IMR-90 (cell line): ENCODE results near the gene SLC29A3. TPM values are rescaled to one million over a fixed set of nuclear protein-coding genes. Genes with fewer than 3 reads are reported as not detected.

Source experiments
- ATAC-seq: fragments of 200-7000 bp; cut with Tn5 transposase; 2 replicates; pipeline ENCODE4 v1.9.1; 2020; ENCODE audit warnings: low read depth, mild to moderate bottlenecking, moderate library complexity
- BruUV-seq: library from RNA; stranded (reverse); fragments of 400-500 nt; replicated peaks from 2 replicates; lab custom pipeline; 2021; lab: Mats Ljungman, UMichigan
- CTCF ChIA-PET: fragments of 300-600 bp; formaldehyde crosslinking; extraction: SDS; loops from one replicate; lab custom pipeline; 2021; ENCODE audit warnings: antibody characterized with exemption; lab: Yijun Ruan, JAX
- POLR2A ChIA-PET: fragments of 300-600 bp; sonication (Branson Sonifier 250); formaldehyde crosslinking; loops from one replicate; lab custom pipeline; 2022; ENCODE audit warnings: antibody characterized with exemption; ENCODE audit not compliant: unreplicated experiment; lab: Charles Lee
- DNase-seq: peaks from one replicate; pipeline ENCODE4 v3.0.0; 2013
- H2AFZ ChIP-seq: replicated peaks from 2 replicates; pipeline ENCODE3; 2013; ENCODE audit warnings: low read length, mild to moderate bottlenecking; ENCODE audit not compliant: poor library complexity
- H2AK5ac ChIP-seq: 2 replicates; pipeline ENCODE4 v1.6.1; 2013; ENCODE audit warnings: low read depth, low read length, inconsistent platforms
- H2AK9ac ChIP-seq: replicated peaks from 2 replicates; pipeline ENCODE3; 2013; ENCODE audit warnings: mild to moderate bottlenecking, low read depth, low read length, moderate library complexity; ENCODE audit not compliant: poor library complexity
- H2BK120ac ChIP-seq: 2 replicates; pipeline ENCODE4 v1.6.1; 2013; ENCODE audit warnings: low read depth, low read length, inconsistent platforms
- H2BK15ac ChIP-seq: 3 replicates; pipeline ENCODE4 v1.6.1; 2013; ENCODE audit warnings: low read depth, low read length, inconsistent platforms
- H2BK20ac ChIP-seq: 2 replicates; pipeline ENCODE4 v1.6.1; 2013; ENCODE audit warnings: low read depth, mild to moderate bottlenecking, inconsistent platforms, low read length, moderate library complexity
- H2BK5ac ChIP-seq: 2 replicates; pipeline ENCODE4 v1.6.1; 2013; ENCODE audit warnings: mild to moderate bottlenecking, low read depth, low read length, inconsistent platforms; ENCODE audit not compliant: poor library complexity, severe bottlenecking
- H3K14ac ChIP-seq: replicated peaks from 2 replicates; pipeline ENCODE4 v1.6.1; 2013; ENCODE audit warnings: low read depth, low read length, inconsistent platforms
- H3K18ac ChIP-seq: 2 replicates; pipeline ENCODE4 v1.6.1; 2013; ENCODE audit warnings: low read depth, low read length, control low read depth
- H3K23ac ChIP-seq: 2 replicates; pipeline ENCODE4 v1.6.1; 2013; ENCODE audit warnings: low read depth, low read length, inconsistent platforms
- H3K27ac ChIP-seq: 2 replicates; pipeline ENCODE4 v1.5.1; 2013; ENCODE audit warnings: mild to moderate bottlenecking, control low read depth, low read length; ENCODE audit not compliant: insufficient read depth
- H3K27me3 ChIP-seq: 2 replicates; pipeline ENCODE4 v1.6.1; 2013; ENCODE audit warnings: low read length; ENCODE audit not compliant: control insufficient read depth, insufficient read depth
- H3K36me3 ChIP-seq: 2 replicates; pipeline ENCODE4 v1.6.1; 2013; ENCODE audit warnings: low read length, mixed read lengths; ENCODE audit not compliant: control insufficient read depth, insufficient read depth
- H3K4ac ChIP-seq: 2 replicates; pipeline ENCODE4 v1.6.1; 2013; ENCODE audit warnings: low read depth, low read length, inconsistent platforms
- H3K4me1 ChIP-seq: 2 replicates; pipeline ENCODE4 v1.6.1; 2013; ENCODE audit warnings: low read length, mixed read lengths; ENCODE audit not compliant: control insufficient read depth, insufficient read depth
- H3K4me2 ChIP-seq: 2 replicates; pipeline ENCODE4 v1.6.1; 2013; ENCODE audit warnings: low read depth, mild to moderate bottlenecking, control low read depth, low read length, moderate library complexity
- H3K4me3 ChIP-seq: 2 replicates; pipeline ENCODE4 v1.5.1; 2013; ENCODE audit warnings: low read depth, mild to moderate bottlenecking, control low read depth, low read length, moderate library complexity; ENCODE audit not compliant: insufficient read depth
- H3K56ac ChIP-seq: 2 replicates; pipeline ENCODE4 v1.6.1; 2013; ENCODE audit warnings: low read length, inconsistent platforms; ENCODE audit not compliant: insufficient read depth; ENCODE audit errors: extremely low read depth
- H3K79me1 ChIP-seq, 2 experiments: 2 replicates each; pipeline ENCODE4 v1.6.1; 2013; ENCODE audit warnings: low read length in 2 of 2, inconsistent platforms in 1 of 2, low read depth in 1 of 2
- H3K9ac ChIP-seq: 2 replicates; pipeline ENCODE4 v1.6.1; 2013; ENCODE audit warnings: low read depth, low read length, control low read depth
- H3K9me1 ChIP-seq: 2 replicates; pipeline ENCODE4 v1.6.1; 2013; ENCODE audit warnings: low read length, inconsistent platforms; ENCODE audit not compliant: insufficient read depth
- H3K9me3 ChIP-seq: 2 replicates; pipeline ENCODE4 v1.6.1; 2013; ENCODE audit warnings: low read length; ENCODE audit not compliant: control insufficient read depth, insufficient read depth
- H4K20me1 ChIP-seq: 2 replicates; pipeline ENCODE4 v1.6.1; 2013; ENCODE audit warnings: low read length, inconsistent platforms; ENCODE audit not compliant: insufficient read depth
- H4K5ac ChIP-seq: 2 replicates; pipeline ENCODE4 v1.6.1; 2013; ENCODE audit warnings: mild to moderate bottlenecking, low read depth, low read length, control low read depth
- H4K8ac ChIP-seq, 2 experiments: 2 replicates each; pipeline ENCODE4 v1.6.1; 2013; ENCODE audit warnings: low read depth in 2 of 2, low read length in 2 of 2, control low read depth in 1 of 2, inconsistent platforms in 1 of 2
- H4K91ac ChIP-seq: 2 replicates; pipeline ENCODE4 v1.6.1; 2013; ENCODE audit warnings: low read depth, low read length, inconsistent platforms; ENCODE audit not compliant: insufficient read depth
- BHLHE40 ChIP-seq: fragments of 150-350 bp; IDR thresholded peaks from 2 replicates; pipeline ENCODE4 v1.6.1; 2016; ENCODE audit warnings: mild to moderate bottlenecking, low read depth, low read length
- FOS ChIP-seq: fragments of 150-350 bp; IDR thresholded peaks from 2 replicates; pipeline ENCODE4 v1.6.1; 2016; ENCODE audit warnings: low read depth, low read length
- SMC3 ChIP-seq: fragments of 150-350 bp; IDR thresholded peaks from 2 replicates; pipeline ENCODE4 v1.6.1; 2016; ENCODE audit warnings: low read depth, mild to moderate bottlenecking, antibody characterized with exemption, low read length, moderate library complexity
- WGBS, 2 experiments: methylation state at CpG; one replicate each; pipeline versions ENCODE4 v1.1.5 to v1.1.7; 2013; ENCODE audit warnings: missing lambda C conversion rate in 2 of 2; ENCODE audit not compliant: insufficient read length in 1 of 2; ENCODE audit errors: extremely low coverage in 2 of 2; 5-methylcytosine and 5-hydroxymethylcytosine counted together
- dilution Hi-C: fragments of 300-500 bp; cut with HindIII; formaldehyde crosslinking; loops from one replicate; pipeline ENCODE4 v1.14.3; 2018; ENCODE audit warnings: low sequenced_read_pairs; ENCODE audit not compliant: unreplicated experiment
- in situ Hi-C: fragments of 300-500 bp; cut with MboI; formaldehyde crosslinking; loops from 3 replicates; pipeline ENCODE4 v1.14.3; 2019; ENCODE audit warnings: low sequenced_read_pairs, inconsistent platforms, mixed read lengths
- intact Hi-C: fragments of 100-400 bp; cut with micrococcal nuclease; formaldehyde crosslinking; loops from 2 replicates; pipeline ENCODE4 v1.10.0; 2022
- polyA plus RNA-seq, 3 experiments: library from polyadenylated mRNA; depleted of rRNA; stranded (reverse); fragments of >200 nt; gene quantifications; 2 replicates each; pipeline ENCODE4 v1.2.3, GENCODE V29; 2012; ENCODE audit warnings: low replicate concordance in 1 of 3
- total RNA-seq: library from RNA; depleted of rRNA; stranded (reverse); fragments of >200 nt; gene quantifications from 2 replicates; pipeline ENCODE4 v1.2.3, GENCODE V29; 2012

Gene SLC29A3
- total and polyA plus RNA-seq, 2 of the 4 experiments (the other 2 are of a cell fraction): 0.72 to 3.0 TPM

DNA sequence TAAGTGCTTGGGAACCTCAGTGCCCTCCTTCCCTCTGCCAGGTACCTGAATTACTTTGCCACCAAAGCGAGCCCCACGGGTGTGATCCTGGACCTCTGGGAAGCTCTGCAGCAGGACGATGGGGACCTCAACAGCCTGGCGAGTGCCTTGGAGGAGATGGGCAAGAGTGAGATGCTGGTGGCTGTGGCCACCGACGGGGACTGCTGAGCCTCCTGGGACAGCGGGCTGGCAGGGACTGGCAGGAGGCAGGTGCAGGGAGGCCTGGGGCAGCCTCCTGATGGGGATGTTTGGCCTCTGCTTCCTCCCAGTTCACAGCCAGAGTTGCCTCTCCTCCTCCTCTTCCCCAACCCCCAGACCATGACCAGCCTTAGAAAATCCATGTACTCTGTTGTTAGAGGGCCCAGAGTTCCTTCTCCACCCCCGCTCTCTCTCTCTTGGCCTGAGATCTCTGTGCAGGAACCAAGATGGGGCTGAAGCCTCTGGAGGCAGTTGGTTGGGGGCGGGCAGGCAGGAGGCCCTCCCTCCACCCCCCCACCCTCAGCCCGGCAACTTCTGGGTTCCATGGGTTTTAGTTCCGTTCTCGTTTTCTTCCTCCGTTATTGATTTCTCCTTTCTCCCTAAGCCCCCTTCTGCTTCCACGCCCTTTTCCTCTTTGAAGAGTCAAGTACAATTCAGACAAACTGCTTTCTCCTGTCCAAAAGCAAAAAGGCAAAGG, 19.8 kb upstream of the SLC29A3 start:
- WGBS, 2 experiments: no CpG with 5 or more reads among the region's 14 CpGs
- Histone ChIP-seq H4K20me1 (no peaks in the 10 kb centered on the region), H4K8ac (no peak overlapping the region), H3K27ac (no peak overlapping the region), H3K4me1 (no peaks in the 10 kb centered on the region), H3K79me1 (no peaks in the 10 kb centered on the region), H3K9me3 (no peaks in the 10 kb centered on the region), H2BK15ac (no peak overlapping the region), H2AK9ac (no peak overlapping the region), H2BK20ac (no peak overlapping the region), H3K9me1 (no peaks in the 10 kb centered on the region), H3K23ac (no peak overlapping the region), H3K4ac (no peak overlapping the region), H3K36me3 (peaks cover 8% of the 10 kb centered on the region; the same call in 1 of the 2 replicates), H2BK120ac (no peak overlapping the region), H2AFZ (no peak overlapping the region), H3K18ac (no peak overlapping the region), H3K4me2 (no peak overlapping the region), H2AK5ac (no peak overlapping the region), H3K14ac (no peak overlapping the region), H3K56ac (no peak overlapping the region), H3K4me3 (no peak overlapping the region), H4K91ac (no peak overlapping the region), H3K27me3 (no peaks in the 10 kb centered on the region), H2BK5ac (no peak overlapping the region), H4K5ac (no peak overlapping the region), H3K9ac (no peak overlapping the region)
- CTCF ChIA-PET: no interaction called here
- POLR2A ChIA-PET: interaction anchor here (0.6 kb wide), 1 partner anchor 9 kb away, joined by 3 read pairs; no protein-coding TSS in a partner anchor
- DNase-seq: no peak
- dilution Hi-C loops: no loop called here
- BruUV-seq: no TSS peak
- ATAC-seq: no peak
- in situ Hi-C loops: no loop called here
- intact Hi-C loops: no loop called here
- TF ChIP-seq SMC3: no peak
- TF ChIP-seq FOS: no peak
- no peak for TF ChIP-seq BHLHE40
